ENCODE data around the gene MARCHF5. TPM values are rescaled to one million over a fixed set of nuclear protein-coding genes. Genes with fewer than 3 reads are reported as not detected.

The MARCHF5 gene
- total and polyA plus RNA-seq, 2 of the 4 experiments (the other 2 are of a cell fraction) = 14.9 to 30.0 TPM

- DNase-seq (no peak), ATAC-seq (ENCODE audit: low read depth) (no peak)
- no peak overlapping the region for H2BK20ac ChIP-seq (ENCODE audit: low read depth, low read length)
- H4K5ac ChIP-seq (ENCODE audit: low read depth, low read length) = no peak overlapping the region
- no peaks in the 10 kb centered on the region for H3K4me1 ChIP-seq (ENCODE audit: control insufficient read depth, insufficient read depth, low read length)
- in situ Hi-C loops (cut with MboI; ENCODE audit: low sequenced_read_pairs) = no loop called here
- whole genome bisulfite sequencing, 2 experiments (ENCODE audit: extremely low coverage in 2 of 2, insufficient read length in 1 of 2) = no CpG with 5 or more reads among the region's 2 CpGs
- no peak overlapping the region for H2AK9ac ChIP-seq (replicated peaks; ENCODE audit: low read depth, low read length, poor library complexity)
- dilution Hi-C loops (cut with HindIII; ENCODE audit: low sequenced_read_pairs, unreplicated experiment) = no loop called here
- H3K23ac ChIP-seq (ENCODE audit: low read depth, low read length) = no peak overlapping the region
- POLR2A ChIA-PET (ENCODE audit: unreplicated experiment) = no interaction called here
- H3K27ac ChIP-seq (ENCODE audit: insufficient read depth, low read length) = no peak overlapping the region
- no peak overlapping the region for H4K91ac ChIP-seq (ENCODE audit: insufficient read depth, low read depth, low read length)
- TF ChIP-seq RFX5 (IDR thresholded peaks at IDR 0.05; ENCODE audit: low read depth, low read length) (no peak), BHLHE40 (IDR thresholded peaks at IDR 0.05; ENCODE audit: low read depth, low read length) (no peak), MAFK (IDR thresholded peaks at IDR 0.05; ENCODE audit: low read depth, low read length) (no peak), RCOR1 (IDR thresholded peaks at IDR 0.05; ENCODE audit: insufficient replicate concordance, low read length) (no peak), USF2 (IDR thresholded peaks at IDR 0.05; ENCODE audit: low read depth, low read length) (no peak), RAD21 (IDR thresholded peaks at IDR 0.05; ENCODE audit: low read length) (no peak), CEBPB (IDR thresholded peaks at IDR 0.05; ENCODE audit: low read depth, low read length) (no peak), POLR2A (IDR thresholded peaks at IDR 0.05; ENCODE audit: low read depth, low read length) (no peak), NFE2L2 (IDR thresholded peaks at IDR 0.05; ENCODE audit: low read depth, low read length) (no peak), SMC3 (IDR thresholded peaks at IDR 0.05; ENCODE audit: low read depth, low read length) (no peak), MAZ (IDR thresholded peaks at IDR 0.05; ENCODE audit: borderline replicate concordance, low read depth, low read length) (no peak)
- H3K27me3 ChIP-seq (ENCODE audit: control insufficient read depth, insufficient read depth, low read length) = peaks cover 11% of the 10 kb centered on the region
- H4K8ac ChIP-seq (ENCODE audit: low read depth in 2 of 2, low read length in 2 of 2) = no peak overlapping the region
- CTCF ChIA-PET = no interaction called here
- H3K4ac ChIP-seq (ENCODE audit: low read depth, low read length) = no peak overlapping the region
- no peaks in the 10 kb centered on the region for H3K79me1 ChIP-seq (ENCODE audit: low read depth in 1 of 2, low read length in 2 of 2)
- no peak overlapping the region for H2AFZ ChIP-seq (replicated peaks; ENCODE audit: low read length, poor library complexity)
- no peak overlapping the region for H2BK15ac ChIP-seq (ENCODE audit: low read depth, low read length)
- H2AK5ac ChIP-seq (ENCODE audit: low read depth, low read length) = no peak overlapping the region
- H3K18ac ChIP-seq (ENCODE audit: low read depth, low read length) = no peak overlapping the region
- H4K20me1 ChIP-seq (ENCODE audit: insufficient read depth, low read length) = no peaks in the 10 kb centered on the region
- H3K14ac ChIP-seq (replicated peaks; ENCODE audit: low read depth, low read length) = no peak overlapping the region
- no peak overlapping the region for H3K4me2 ChIP-seq (ENCODE audit: low read depth, low read length)
- no peaks in the 10 kb centered on the region for H3K9me3 ChIP-seq (ENCODE audit: control insufficient read depth, insufficient read depth, low read length)
- H3K9me1 ChIP-seq (ENCODE audit: insufficient read depth, low read length) = no peaks in the 10 kb centered on the region
- H2BK5ac ChIP-seq (ENCODE audit: low read depth, low read length, poor library complexity, severe bottlenecking) = no peak overlapping the region
- no peak overlapping the region for H3K56ac ChIP-seq (ENCODE audit: extremely low read depth, insufficient read depth, low read length)
- BruUV-seq (replicated peaks) = no TSS peak
- H2BK120ac ChIP-seq (ENCODE audit: low read depth, low read length) = no peak overlapping the region
- intact Hi-C loops (cut with micrococcal nuclease) = no loop called here
- H3K9ac ChIP-seq (ENCODE audit: low read depth, low read length) = no peak overlapping the region
- H3K4me3 ChIP-seq (ENCODE audit: insufficient read depth, low read depth, low read length) = no peak overlapping the region
- H3K36me3 ChIP-seq (ENCODE audit: control insufficient read depth, insufficient read depth, low read length) = no peaks in the 10 kb centered on the region
Observed at GRCh38 chr10:92384741-92385140, 93.8 kb downstream of the MARCHF5 start.
